ENCODE measurements around the gene SMARCA5.
"Not testable (repeated sequence)": the region's sequence is repeated elsewhere in the genome, so short reads cannot be mapped to it uniquely, and the experiment has no call there.

SMARCA5 gene

GRCh38 chr4:143513314-143514168, at the start of gene SMARCA5:
Gene SMARCA5 (plus strand): TSS chr4:143513702. CDS start chr4:143513925, 223 bp downstream.
- peak; percentile 98 for DNase-seq (ENCODE audit: low read depth)

GRCh38 chr4:143473334-143474126, 40.0 kb upstream of the SMARCA5 start:
- no peak for DNase-seq (ENCODE audit: low read depth)

- DNase-seq (ENCODE audit: low read depth), result no peak
Measured at GRCh38 chr4:143477487-143477886, 36.0 kb upstream of the SMARCA5 start.

GRCh38 chr4:143481361-143481760, 32.1 kb upstream of the SMARCA5 start:
- no peak for DNase-seq (ENCODE audit: low read depth)

- peak; percentile 65 for DNase-seq (ENCODE audit: low read depth)
Measured at GRCh38 chr4:143482840-143483239, 30.7 kb upstream of the SMARCA5 start.

- DNase-seq (ENCODE audit: low read depth), result no peak
Measured at GRCh38 chr4:143486314-143486713, 27.2 kb upstream of the SMARCA5 start.

GRCh38 chr4:143488687-143489086, 24.8 kb upstream of the SMARCA5 start:
- no peak for DNase-seq (ENCODE audit: low read depth)

- peak; percentile 3 for DNase-seq (ENCODE audit: low read depth)
Measured at GRCh38 chr4:143489106-143489505, 24.4 kb upstream of the SMARCA5 start.

- no peak for DNase-seq (ENCODE audit: low read depth)
Measured at GRCh38 chr4:143498021-143498420, 15.5 kb upstream of the SMARCA5 start.

GRCh38 chr4:143502231-143502630, 11.3 kb upstream of the SMARCA5 start:
- no peak for DNase-seq (ENCODE audit: low read depth)

GRCh38 chr4:143506031-143506430, 7.5 kb upstream of the SMARCA5 start:
- no peak for DNase-seq (ENCODE audit: low read depth)

- no peak for DNase-seq (ENCODE audit: low read depth)
Measured at GRCh38 chr4:143511906-143512305, 1.6 kb upstream of the SMARCA5 start.

GRCh38 chr4:143512978-143513313, 556 bp upstream of the SMARCA5 start:
- DNase-seq (ENCODE audit: low read depth), result peak; percentile 89

- no peak for DNase-seq (ENCODE audit: low read depth)
Measured at GRCh38 chr4:143514169-143514495, 630 bp downstream of the SMARCA5 start.

- DNase-seq (ENCODE audit: low read depth), result peak; percentile 66
Measured at GRCh38 chr4:143514497-143514896, 995 bp downstream of the SMARCA5 start.

GRCh38 chr4:143514901-143515300, 1.4 kb downstream of the SMARCA5 start:
- DNase-seq (ENCODE audit: low read depth), result no peak

- DNase-seq (ENCODE audit: low read depth), result no peak
Measured at GRCh38 chr4:143515905-143516304, 2.4 kb downstream of the SMARCA5 start.

GRCh38 chr4:143517764-143518163, 4.3 kb downstream of the SMARCA5 start:
- DNase-seq (ENCODE audit: low read depth), result no peak

- no peak for DNase-seq (ENCODE audit: low read depth)
Measured at GRCh38 chr4:143524211-143524610, 10.7 kb downstream of the SMARCA5 start.

GRCh38 chr4:143528046-143528445, 14.5 kb downstream of the SMARCA5 start:
- not testable (repeated sequence) for DNase-seq (ENCODE audit: low read depth)

GRCh38 chr4:143531380-143531779, 17.9 kb downstream of the SMARCA5 start:
- peak; percentile 13 for DNase-seq (ENCODE audit: low read depth)

GRCh38 chr4:143531788-143532491, 18.4 kb downstream of the SMARCA5 start:
- DNase-seq (ENCODE audit: low read depth), result peak; percentile 55
